HepG2 (cell line): ENCODE data around the gene HK2. TPM values are rescaled to one million over a fixed set of nuclear protein-coding genes. Genes with fewer than 3 reads are reported as not detected.

Source experiments
- ETV5 ChIP-seq: IDR thresholded peaks from 2 replicates; pipeline ENCODE4 v1.6.1; 2018; ENCODE audit warnings: missing biosample characterization, missing genetic modification reagents, inconsistent platforms, borderline replicate concordance
- PLSCR1 ChIP-seq: sonication (generic); formaldehyde crosslinking; IDR thresholded peaks from 2 replicates; pipeline ENCODE4 v1.5.0; 2020; ENCODE audit warnings: missing genetic modification reagents, mild to moderate bottlenecking, borderline replicate concordance
- SP2 ChIP-seq: sonication (generic); formaldehyde crosslinking; IDR thresholded peaks from 2 replicates; pipeline ENCODE4 v1.5.1; 2020; ENCODE audit warnings: mild to moderate bottlenecking, missing genetic modification reagents
- THAP11 ChIP-seq: IDR thresholded peaks from 2 replicates; pipeline ENCODE4 v1.6.1; 2016; ENCODE audit warnings: missing biosample characterization, missing genetic modification reagents
- ZFP1 ChIP-seq: IDR thresholded peaks from 2 replicates; pipeline ENCODE4 v1.6.1; 2016
- ZFP82 ChIP-seq: sonication (generic); formaldehyde crosslinking; IDR thresholded peaks from 2 replicates; pipeline ENCODE4 v1.5.1; 2020; ENCODE audit warnings: mild to moderate bottlenecking, missing genetic modification reagents, borderline replicate concordance
- ZNF281 ChIP-seq: sonication (generic); formaldehyde crosslinking; IDR thresholded peaks from 2 replicates; pipeline ENCODE4 v1.4.0; 2020; ENCODE audit warnings: missing genetic modification reagents, borderline replicate concordance
- ZNF335 ChIP-seq: sonication (generic); formaldehyde crosslinking; IDR thresholded peaks from 2 replicates; pipeline ENCODE4 v1.4.0; 2020; ENCODE audit warnings: missing genetic modification reagents
- ZNF407 ChIP-seq: sonication (generic); formaldehyde crosslinking; IDR thresholded peaks from one replicate; pipeline ENCODE4 v1.5.1; 2020; ENCODE audit warnings: mild to moderate bottlenecking, missing genetic modification reagents; ENCODE audit errors: not compliant biosample characterization
- ZNF574 ChIP-seq: sonication (generic); formaldehyde crosslinking; IDR thresholded peaks from 2 replicates; pipeline ENCODE4 v1.4.0; 2020; ENCODE audit warnings: missing genetic modification reagents
- ZNF598 ChIP-seq: sonication (generic); formaldehyde crosslinking; IDR thresholded peaks from 2 replicates; pipeline ENCODE4 v1.5.1; 2020; ENCODE audit warnings: mild to moderate bottlenecking, missing genetic modification reagents, borderline replicate concordance
- polyA plus RNA-seq, 8 experiments: library from polyadenylated mRNA; depleted of rRNA in 3 of 8; stranded (reverse) in 7 of 8; unstranded in 1 of 8; fragments of >200 nt; fragmentation: Illumina TruSeq in 4 of 8; extraction: Trizol in 4 of 8; gene quantifications; 2 replicates each; pipeline versions ENCODE4 v1.2.1 to v1.2.3, GENCODE V29; 2011 to 2016; ENCODE audit warnings: low read depth in 4 of 8, missing spikeins in 1 of 8, mixed read lengths in 1 of 8; ENCODE audit not compliant: insufficient read depth in 1 of 8
- total RNA-seq, 5 experiments: library from RNA; depleted of rRNA; stranded (reverse); fragments of >200 nt; fragmentation: Illumina TruSeq; extraction: Trizol; gene quantifications; 2 replicates each; pipeline ENCODE4 v1.2.3, GENCODE V29; 2016; ENCODE audit warnings: low read depth in 1 of 5

HK2 gene
- total and polyA plus RNA-seq, 2 of the 13 experiments (the other 11 are each of a cell fraction or from before 2014, with no cell fraction given), result 13.2 to 101 TPM

GRCh38 chr2:74917702-74918619 is 84.0 kb downstream of the HK2 start (continued):
- TF ChIP-seq SP2 (CRISPR knock-in tag), result no peak
- 0 out of 2 replicates have a peak, but pooled peaks have one; percentile 20 for TF ChIP-seq THAP11 (CRISPR knock-in tag)
- TF ChIP-seq ZNF598 (CRISPR knock-in tag), result peak; percentile 52; the same call in 1 of the 2 replicates
- TF ChIP-seq ZFP1 (CRISPR knock-in tag), result peak; percentile 78
- TF ChIP-seq ETV5 (CRISPR knock-in tag), result peak; percentile 72; the same call in 1 of the 2 replicates
- TF ChIP-seq ZFP82, result no peak
- peak; percentile 45; the same call in 1 of the 2 replicates for TF ChIP-seq ZNF574 (CRISPR knock-in tag)
- peak; percentile 35; the same call in 1 of the 2 replicates for TF ChIP-seq ZNF335 (CRISPR knock-in tag)
- no peak; the same call in 1 of the 2 replicates for TF ChIP-seq PLSCR1
- TF ChIP-seq ZNF281 (CRISPR knock-in tag), result 0 out of 2 replicates have a peak, but pooled peaks have one; percentile 33
- TF ChIP-seq ZNF407, result no peak
